HG02885 (cell line): ENCODE measurements around the gene ARSJ.
"Not testable (repeated sequence)": the region's sequence is repeated elsewhere in the genome, so short reads cannot be mapped to it uniquely, and the experiment has no call there.

Experiments
- ATAC-seq: cut with Tn5 transposase; IDR thresholded peaks from one replicate; pipeline ENCODE4 v1.9.1; 2021; ENCODE audit warnings: mild to moderate bottlenecking; ENCODE audit not compliant: unreplicated experiment, poor library complexity

The ARSJ gene

DNA sequence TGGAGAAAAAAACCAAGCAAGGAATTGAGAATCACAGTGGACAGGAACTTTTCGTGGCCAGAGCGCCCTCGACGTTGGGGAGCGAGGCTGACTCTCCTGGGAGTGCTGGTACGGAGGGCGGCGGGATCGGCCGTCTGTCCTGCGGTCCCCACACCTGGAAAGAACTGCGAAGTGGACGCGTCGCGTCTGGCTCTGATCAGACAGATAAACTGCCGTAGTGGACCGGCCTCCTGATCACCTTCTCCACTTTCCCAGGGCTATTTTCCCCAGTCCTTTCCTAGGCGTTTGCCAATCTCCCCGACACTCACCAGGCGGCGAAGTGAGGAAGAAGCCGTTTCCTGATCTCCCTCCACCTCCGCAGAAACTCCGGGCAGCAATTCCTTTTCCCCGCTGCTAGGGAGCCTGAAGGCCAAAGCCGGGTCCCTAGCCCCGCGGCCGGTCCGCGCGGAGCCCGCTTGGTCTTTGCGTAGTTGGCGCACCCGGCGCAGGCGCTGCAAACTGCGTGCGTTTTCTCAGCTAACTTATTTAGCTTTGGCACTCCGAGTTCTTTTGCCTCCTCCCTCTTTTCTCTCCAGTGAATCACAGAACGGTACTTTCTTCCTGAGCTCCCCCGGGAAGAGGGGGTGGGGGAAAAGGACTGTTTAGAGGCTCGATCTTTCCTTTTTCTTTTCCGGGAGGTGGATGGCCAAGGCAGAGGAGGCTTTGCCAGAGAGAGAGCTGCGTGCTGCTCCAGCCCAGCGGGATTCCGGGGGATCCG lies at the start of gene ARSJ:
TSS of gene ARSJ (minus strand) at position 500 of the 757 bp plus-strand sequence. CDS start 813 bp downstream, outside the sequence.
- ATAC-seq: no peak

DNA sequence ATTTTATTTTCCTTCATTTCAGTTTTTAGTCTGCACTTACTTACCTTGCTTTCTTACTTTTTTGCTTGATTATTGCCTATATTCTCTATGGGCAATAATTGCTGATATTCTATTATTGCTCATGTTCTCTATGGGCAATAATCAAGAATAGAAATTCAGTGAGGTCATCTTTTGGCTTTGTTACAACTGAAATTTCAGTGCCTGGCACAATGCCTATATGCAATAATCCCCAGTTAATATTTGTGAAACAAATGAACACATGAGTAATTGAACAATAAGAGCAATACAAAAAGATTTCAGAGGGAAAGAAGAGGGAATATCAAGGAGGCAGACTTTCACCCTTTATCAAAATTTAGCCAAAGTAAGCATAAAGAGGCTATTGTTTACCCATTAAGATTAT lies 48.6 kb upstream of the ARSJ start:
- no peak for ATAC-seq

- no peak for ATAC-seq
Observed at GRCh38 chr4:114027596-114027995, 48.1 kb upstream of the ARSJ start.

GRCh38 chr4:114026447-114026846 lies 47.0 kb upstream of the ARSJ start:
- no peak for ATAC-seq

GRCh38 chr4:114025176-114025777 lies 45.8 kb upstream of the ARSJ start:
- peak; percentile 77 for ATAC-seq

DNA sequence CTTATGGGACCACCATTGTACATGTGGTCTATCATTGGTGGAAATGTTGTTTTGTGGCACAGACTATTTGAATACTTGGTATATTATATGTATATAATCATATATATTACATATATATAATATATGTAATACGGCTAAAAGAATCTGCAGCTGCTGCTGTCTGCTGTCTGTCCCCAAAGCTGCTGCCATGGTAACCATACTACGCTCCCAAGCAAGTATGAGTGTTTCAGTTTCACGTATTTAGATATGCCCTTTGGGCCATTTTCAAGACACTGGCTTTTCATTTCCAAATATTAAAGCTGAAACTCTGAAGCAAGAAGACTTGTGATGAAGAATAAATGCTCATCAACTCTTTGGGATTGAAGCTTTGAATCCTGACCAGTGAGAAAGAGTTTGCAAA lies 42.0 kb upstream of the ARSJ start:
- no peak for ATAC-seq

DNA sequence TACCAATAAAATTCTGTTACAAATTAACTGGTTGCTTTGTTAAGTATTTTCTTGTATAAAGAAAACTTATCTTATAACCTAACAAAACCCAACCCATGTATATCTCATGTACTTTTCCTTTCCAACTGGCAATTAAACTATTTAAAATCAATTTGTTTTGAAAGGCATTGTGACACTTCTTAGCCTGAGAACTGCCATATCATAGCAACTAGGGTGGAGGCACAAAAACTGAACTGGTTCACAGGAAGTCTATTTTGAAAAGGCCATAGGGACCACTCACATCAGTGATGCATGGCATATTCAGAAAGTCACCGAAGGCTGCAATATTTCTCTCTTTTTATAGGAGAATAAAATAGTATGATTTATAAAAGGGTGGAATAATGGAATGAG lies 40.5 kb upstream of the ARSJ start:
- no peak for ATAC-seq

DNA sequence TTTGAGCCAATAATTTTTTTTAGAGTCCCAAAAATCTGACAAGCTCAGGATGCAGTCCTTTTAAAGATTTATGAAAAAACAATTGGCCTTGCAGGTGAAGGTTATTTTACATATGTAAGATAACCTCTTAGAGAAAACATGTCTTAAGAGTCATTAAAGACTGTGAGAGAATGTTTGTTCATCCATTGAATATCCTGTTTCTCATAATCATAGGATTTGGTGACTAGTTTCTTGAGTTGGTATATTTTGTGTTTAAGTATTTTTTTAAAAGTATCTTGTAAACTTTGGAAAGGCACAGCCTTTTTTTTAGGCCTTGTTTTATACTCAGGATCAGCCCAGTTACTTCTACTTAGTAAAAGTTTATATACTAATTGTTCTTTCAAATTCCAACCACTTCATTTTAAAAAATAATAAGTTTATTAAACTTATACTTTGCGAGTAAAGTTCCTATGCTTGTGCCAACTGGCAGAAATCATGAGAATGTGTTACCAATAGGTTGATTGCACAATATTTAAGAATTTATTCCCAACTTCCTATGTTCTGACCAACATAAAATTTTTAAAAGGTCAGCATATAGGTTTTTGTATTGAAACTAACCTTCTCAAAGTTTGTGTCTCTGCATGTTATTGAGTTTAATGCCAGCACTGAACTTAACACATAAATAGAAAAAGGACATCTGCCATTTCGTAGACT lies 40.0 kb upstream of the ARSJ start:
- ATAC-seq: no peak

DNA sequence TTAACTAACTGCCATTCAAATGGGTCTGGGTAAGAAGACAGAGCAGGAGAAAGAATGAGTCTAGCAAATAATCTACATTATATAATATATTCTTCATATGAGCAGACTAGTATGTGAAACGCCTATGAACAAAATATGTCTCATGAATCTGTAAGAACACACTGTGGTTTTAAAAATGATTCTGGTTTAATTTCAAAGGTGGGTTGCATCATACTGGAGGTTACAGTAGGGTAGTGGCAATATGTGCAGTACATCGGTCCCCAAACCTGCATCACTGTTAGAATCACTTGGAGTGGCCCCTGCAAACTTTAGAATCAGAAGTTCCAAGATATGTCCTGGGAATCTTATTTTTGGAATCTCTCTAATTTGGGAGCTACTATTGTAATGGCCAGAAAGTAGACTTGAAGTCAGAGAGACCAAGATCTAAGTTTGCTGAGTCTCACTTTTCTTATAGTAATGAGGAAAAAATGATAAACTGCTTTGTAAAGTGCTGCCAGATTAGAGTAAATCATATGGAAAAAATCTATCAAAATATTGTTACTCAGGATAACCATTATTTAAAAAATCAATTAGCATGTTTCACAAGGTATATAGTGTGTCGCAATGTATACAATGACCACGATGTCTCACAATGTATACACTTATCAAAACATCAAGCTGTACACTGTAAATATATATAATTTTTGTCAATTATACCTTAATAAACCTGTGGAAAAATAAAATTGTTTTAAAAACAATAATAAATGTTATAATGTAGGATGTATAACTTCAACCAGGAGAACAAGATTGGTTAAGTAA lies 37.9 kb upstream of the ARSJ start:
- no peak for ATAC-seq

DNA sequence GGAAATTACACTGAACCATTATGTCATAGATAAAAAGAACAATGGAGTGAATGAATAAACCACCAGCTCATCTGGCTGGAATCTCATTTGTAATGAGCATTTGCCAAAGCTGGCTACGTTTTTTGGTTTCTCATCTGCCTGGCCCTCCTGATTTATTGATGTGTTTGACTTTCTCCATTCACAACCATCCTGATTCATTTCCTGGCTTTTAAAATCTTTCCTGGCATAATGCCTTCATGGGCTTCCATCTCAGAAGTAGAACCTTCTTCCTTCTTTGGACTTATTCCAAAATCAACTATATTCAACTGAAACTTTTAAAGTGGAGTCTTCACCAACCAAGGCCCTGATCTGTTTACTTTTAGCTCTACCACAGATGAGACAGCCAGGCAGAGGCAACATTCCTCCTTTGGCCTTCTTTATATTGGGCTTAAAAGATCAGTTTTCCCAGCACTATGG lies 36.0 kb upstream of the ARSJ start:
- ATAC-seq: no peak

GRCh38 chr4:114013201-114013600 lies 33.8 kb upstream of the ARSJ start:
- not testable (repeated sequence) for ATAC-seq

DNA sequence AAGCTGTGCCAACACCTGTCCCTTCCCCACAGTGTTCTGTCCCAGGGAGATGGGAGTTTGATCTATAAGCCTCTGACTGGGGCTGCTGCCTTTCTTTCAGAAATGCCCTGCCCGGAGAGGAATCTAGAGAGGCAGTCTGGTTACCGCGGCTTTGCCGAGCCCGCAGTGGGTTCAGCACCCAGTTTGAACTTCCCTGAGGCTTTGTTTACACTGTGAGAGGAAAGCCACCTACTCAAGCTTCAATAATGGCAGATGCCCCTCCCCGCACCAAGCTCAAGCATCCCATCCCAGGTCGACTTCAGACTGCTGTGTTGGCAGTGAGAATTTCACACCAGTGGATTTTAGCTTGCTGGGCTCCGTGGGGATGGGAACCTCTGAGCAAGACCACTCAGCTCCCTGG lies 33.3 kb upstream of the ARSJ start:
- ATAC-seq: no peak

DNA sequence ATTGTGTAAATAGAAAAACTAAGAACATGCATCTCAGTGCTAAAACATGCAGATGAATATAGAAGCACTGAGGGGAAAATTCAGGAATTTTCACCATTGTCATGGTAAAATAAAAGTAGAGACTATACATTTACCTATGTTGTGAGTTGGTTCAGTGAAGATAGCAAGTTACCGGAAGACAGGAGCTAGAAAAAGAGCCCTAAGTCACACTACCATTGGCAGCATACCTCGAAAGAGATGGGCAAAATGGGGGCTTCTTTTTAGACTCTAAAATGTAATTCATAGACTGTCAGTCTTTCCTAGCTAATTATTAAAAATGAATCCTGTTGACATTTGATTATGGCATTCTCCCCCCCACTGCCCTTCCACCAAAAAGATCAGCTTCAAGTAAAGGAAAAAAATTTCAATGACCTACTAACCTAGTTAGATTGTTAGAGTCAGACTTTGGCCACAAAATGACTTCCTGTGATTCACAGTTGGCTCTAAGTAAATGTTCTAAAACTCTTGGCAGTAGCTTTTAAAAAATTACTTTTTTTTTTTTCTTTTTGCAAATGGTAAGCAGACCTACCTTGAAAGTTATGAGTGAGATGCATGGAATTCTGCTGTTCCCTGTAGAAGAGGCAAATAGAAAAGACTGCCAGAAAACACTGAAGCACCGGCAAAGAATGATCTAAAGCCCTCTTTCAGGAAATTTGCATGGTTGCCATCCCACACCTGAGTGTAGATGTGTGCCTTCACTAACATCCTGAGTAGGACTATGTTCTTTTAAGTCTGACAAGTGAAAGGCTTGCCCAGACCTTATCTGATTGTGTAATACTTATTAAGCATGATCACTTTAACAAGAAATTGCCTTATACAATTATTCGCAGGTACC lies 26.4 kb upstream of the ARSJ start:
- ATAC-seq: no peak

DNA sequence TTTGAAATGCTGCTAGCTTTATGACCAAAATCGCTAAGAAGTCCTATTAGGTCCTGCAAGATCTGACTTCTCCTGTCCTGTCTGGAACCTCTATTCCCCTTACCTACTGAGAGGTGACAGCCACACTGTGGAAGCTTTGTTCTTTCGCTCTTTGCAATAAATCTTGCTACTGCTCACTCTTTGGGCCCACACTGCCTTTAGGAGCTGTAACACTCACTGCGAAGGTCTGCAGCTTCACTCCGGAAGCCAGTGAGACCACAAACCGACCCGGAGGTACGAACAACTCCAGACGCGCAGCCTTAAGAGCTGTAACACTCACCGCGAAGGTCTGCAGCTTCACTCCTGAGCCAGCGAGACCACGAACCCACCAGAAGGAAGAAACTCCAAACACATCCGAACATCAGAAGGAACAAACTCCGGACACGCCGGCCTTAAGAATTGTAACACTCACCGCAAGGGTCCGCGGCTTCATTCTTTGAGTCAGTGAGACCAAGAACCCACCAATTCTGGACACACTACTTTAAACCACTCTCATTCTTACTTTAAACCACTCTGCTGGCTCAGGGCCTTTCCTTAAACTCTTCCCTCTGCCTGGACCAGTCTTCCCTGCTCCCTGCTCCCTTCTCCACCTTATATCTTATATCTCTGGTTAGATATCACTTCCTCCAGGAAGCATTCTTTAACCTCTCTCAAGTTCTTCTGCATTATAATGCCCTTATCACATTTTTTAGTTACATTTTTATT lies 25.2 kb upstream of the ARSJ start:
- ATAC-seq: not testable (repeated sequence)

- no peak for ATAC-seq
Observed at GRCh38 chr4:113998531-113998930, 19.1 kb upstream of the ARSJ start.

GRCh38 chr4:113998079-113998478 lies 18.6 kb upstream of the ARSJ start:
- no peak for ATAC-seq

GRCh38 chr4:113997206-113997605 lies 17.8 kb upstream of the ARSJ start:
- no peak for ATAC-seq

- no peak for ATAC-seq
Observed at GRCh38 chr4:113996599-113997177, 17.2 kb upstream of the ARSJ start.

GRCh38 chr4:113993887-113994286 lies 14.4 kb upstream of the ARSJ start:
- ATAC-seq: no peak
